Tibial nerve (tissue), 4 donors: ENCODE results near the gene KCNK6. TPM values are rescaled to one million over a fixed set of nuclear protein-coding genes. Genes with fewer than 3 reads are reported as not detected.
"Not testable (repeated sequence)": the region's sequence is repeated elsewhere in the genome, so short reads cannot be mapped to it uniquely, and the experiment has no call there.

ENCODE experiments used
- DNase-seq, 2 donors: peaks; one replicate each; pipeline ENCODE4 v3.0.0-alpha.2; 2019; ENCODE audit warnings: low spot score in 2 of 2
- H3K27ac ChIP-seq, 4 donors: fragments of 200-600 bp; sonication (generic) in 3 of 4; one replicate each; pipeline ENCODE4 v1.5.1; 2017 to 2019; ENCODE audit warnings: mild to moderate bottlenecking in 1 of 4
- H3K27me3 ChIP-seq, 2 donors: fragments of 200-600 bp; sonication (generic) in 1 of 2; one replicate each; pipeline versions ENCODE4 v1.5.1 to v1.6.0; 2017 to 2019
- H3K36me3 ChIP-seq, 3 donors: fragments of 200-600 bp; sonication (generic); one replicate each; pipeline ENCODE4 v1.5.1; 2018 to 2019
- H3K4me1 ChIP-seq, 4 donors: fragments of 200-600 bp; sonication (generic) in 3 of 4; one replicate each; pipeline ENCODE4 v1.5.1; 2017 to 2019
- H3K4me3 ChIP-seq, 4 donors: fragments of 200-600 bp; sonication (generic) in 3 of 4; one replicate each; pipeline ENCODE4 v1.5.1; 2017 to 2019; ENCODE audit warnings: mild to moderate bottlenecking in 1 of 4, moderate library complexity in 1 of 4
- H3K9me3 ChIP-seq, 4 donors: fragments of 200-600 bp; sonication (generic) in 3 of 4; one replicate each; pipeline ENCODE4 v1.5.1; 2017 to 2019
- EP300 ChIP-seq, 2 donors: sonication (generic); formaldehyde crosslinking; IDR thresholded peaks; one replicate each; pipeline ENCODE4 v1.6.1; 2017; ENCODE audit warnings: antibody characterized with exemption in 2 of 2, mild to moderate bottlenecking in 1 of 2
- POLR2A ChIP-seq, 2 donors: fragments of 450-650 bp; IDR thresholded peaks; one replicate each; pipeline ENCODE4 v1.6.1; 2017; ENCODE audit warnings: antibody characterized with exemption in 2 of 2, mild to moderate bottlenecking in 2 of 2, moderate library complexity in 2 of 2
- WGBS, 2 donors: methylation state at CpG; one replicate each; pipeline ENCODE4 v1.1.5; 2018; 5-methylcytosine and 5-hydroxymethylcytosine counted together
- total RNA-seq, 4 donors: library from RNA; depleted of rRNA; stranded (reverse); fragments of >200 nt; gene quantifications; one replicate each; pipeline ENCODE4 v1.1.0, GENCODE V29; 2016
- TF ChIP-seq, protein P1 (sequence below), 5 experiments: fragments of 200-600 bp in 3 of 5; fragments of 450-650 bp in 2 of 5; sonication (generic) in 3 of 5; IDR thresholded peaks; one replicate each; pipeline ENCODE4 v1.5.1; 2016 to 2019; ENCODE audit warnings: antibody characterized with exemption in 5 of 5, mild to moderate bottlenecking in 3 of 5, moderate library complexity in 2 of 5

Gene KCNK6
- total RNA-seq, 4 donors from 2014 or later = 2.6 to 5.4 (median 3.3) TPM

GRCh38 chr19:38361633-38362075 lies 42.0 kb downstream of the KCNK6 start:
- Histone ChIP-seq H3K27ac (peak overlapping the region in 1 of 4 donors; percentile 17), H3K36me3 (no peaks in the 10 kb centered on the region), H3K4me3 (peak overlapping the region; percentile 22 to 59 (median 41)), H3K4me1 (peaks cover 0 to 22% (median 13%) of the 10 kb centered on the region in 4 donors), H3K9me3 (no peaks in the 10 kb centered on the region), H3K27me3 (peaks cover 0 to 82% of the 10 kb centered on the region in 2 donors)
- TF ChIP-seq, protein P1, sequence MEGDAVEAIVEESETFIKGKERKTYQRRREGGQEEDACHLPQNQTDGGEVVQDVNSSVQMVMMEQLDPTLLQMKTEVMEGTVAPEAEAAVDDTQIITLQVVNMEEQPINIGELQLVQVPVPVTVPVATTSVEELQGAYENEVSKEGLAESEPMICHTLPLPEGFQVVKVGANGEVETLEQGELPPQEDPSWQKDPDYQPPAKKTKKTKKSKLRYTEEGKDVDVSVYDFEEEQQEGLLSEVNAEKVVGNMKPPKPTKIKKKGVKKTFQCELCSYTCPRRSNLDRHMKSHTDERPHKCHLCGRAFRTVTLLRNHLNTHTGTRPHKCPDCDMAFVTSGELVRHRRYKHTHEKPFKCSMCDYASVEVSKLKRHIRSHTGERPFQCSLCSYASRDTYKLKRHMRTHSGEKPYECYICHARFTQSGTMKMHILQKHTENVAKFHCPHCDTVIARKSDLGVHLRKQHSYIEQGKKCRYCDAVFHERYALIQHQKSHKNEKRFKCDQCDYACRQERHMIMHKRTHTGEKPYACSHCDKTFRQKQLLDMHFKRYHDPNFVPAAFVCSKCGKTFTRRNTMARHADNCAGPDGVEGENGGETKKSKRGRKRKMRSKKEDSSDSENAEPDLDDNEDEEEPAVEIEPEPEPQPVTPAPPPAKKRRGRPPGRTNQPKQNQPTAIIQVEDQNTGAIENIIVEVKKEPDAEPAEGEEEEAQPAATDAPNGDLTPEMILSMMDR (IDR thresholded peaks at IDR 0.05) = peak in 1 of 5 experiments; percentile 18
- no peak for TF ChIP-seq POLR2A (IDR thresholded peaks at IDR 0.05)
- no peak for TF ChIP-seq EP300 (IDR thresholded peaks at IDR 0.05)
- DNase-seq = peak; percentile 19 to 22
- 0 to 1% methylated on average over 24 to 36 of the region's 37 CpGs for WGBS, 2 donors

DNA sequence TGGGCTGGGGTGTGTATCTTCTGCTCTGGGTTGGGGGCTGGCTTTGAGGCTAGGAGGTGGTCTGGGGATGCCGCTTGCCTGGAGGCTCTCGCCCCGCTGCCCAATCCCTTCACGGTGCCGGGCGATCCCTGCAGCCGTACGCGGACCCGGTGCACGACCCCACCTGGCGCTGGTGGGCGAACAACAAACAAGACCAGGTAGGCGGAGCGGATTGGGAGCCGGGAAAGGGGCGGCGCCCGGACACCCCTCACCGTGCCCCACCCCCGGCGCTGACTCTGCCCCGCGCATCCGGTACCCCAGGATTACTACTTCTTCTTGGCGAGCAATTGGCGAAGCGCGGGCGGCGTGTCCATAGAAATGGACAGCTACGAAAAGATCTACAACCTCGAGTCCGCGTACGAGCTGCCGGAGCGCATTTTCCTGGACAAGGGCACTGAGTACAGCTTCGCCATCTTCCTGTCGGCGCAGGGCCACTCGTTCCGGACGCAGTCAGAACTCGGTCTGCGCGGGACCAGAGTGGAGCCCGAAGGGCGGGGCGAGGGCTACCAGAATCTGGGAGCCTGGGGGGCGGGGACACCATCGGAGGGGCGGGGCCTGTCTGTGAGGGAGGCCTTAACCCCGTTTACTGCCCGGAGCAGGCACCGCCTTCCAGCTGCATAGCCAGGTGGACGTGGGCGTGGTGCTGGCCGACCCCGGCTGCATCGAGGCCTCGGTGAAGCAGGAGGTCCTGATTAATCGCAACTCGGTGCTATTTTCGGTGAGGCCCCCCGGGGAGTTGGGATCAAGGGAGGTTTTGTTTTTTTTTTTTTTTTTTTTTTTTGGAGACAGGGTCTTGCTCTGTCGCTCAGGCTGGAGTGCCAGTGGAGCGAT lies 42.7 kb downstream of the KCNK6 start:
- Histone ChIP-seq H3K27me3 (peaks cover 0 to 84% of the 10 kb centered on the region in 2 donors), H3K4me1 (peaks cover 0 to 22% (median 13%) of the 10 kb centered on the region in 4 donors), H3K36me3 (no peaks in the 10 kb centered on the region), H3K9me3 (no peaks in the 10 kb centered on the region), H3K4me3 (peak overlapping the region; percentile 22 to 59 (median 41)), H3K27ac (peak overlapping the region in 1 of 4 donors; percentile 17)
- peak; percentile 43 to 59 for DNase-seq
- TF ChIP-seq EP300 (IDR thresholded peaks at IDR 0.05) = no peak
- no peak for TF ChIP-seq POLR2A (IDR thresholded peaks at IDR 0.05)
- TF ChIP-seq, protein P1 (IDR thresholded peaks at IDR 0.05) = no peak
- 2% methylated on average over 48 to 57 of the region's 68 CpGs for WGBS, 2 donors

DNA sequence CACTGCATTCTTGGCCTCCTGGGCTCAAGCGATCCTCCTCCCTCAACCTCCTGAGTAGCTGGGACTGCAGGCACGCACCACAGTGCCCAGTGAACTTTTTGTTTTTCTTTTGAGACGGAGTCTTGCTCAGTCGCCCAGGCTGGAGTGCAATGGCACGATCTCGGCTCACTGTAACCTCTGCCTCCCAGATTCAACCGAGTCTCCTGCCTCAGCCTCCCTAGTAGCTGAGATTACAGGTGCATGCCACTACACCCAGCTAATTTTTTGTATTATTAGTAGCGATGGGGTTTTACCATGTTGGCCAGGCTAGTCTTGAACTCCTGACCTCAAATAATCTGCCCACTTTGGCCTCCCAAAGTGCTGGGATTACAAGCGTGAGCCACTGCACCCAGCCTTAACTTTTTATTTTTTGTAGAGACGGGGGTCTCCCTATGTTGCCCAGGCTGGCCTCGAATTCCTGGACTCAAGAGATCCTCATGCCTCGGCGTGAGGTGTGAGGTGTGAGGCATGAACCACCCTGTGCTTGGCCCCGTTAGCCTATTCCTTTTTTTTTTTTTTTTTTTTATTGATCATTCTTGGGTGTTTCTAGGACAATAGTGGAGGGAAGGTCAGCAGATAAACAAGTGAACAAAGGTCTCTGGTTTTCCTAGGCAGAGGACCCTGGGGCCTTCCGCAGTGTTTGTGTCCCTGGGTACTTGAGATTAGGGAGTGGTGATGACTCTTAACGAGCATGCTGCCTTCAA lies 43.5 kb downstream of the KCNK6 start:
- not testable (repeated sequence) for H3K36me3 ChIP-seq, DNase-seq, H3K27ac ChIP-seq, H3K9me3 ChIP-seq
- WGBS, 2 donors = 72 to 74% methylated on average over 14 to 15 of the region's 16 CpGs
- H3K4me3 ChIP-seq = peak overlapping the region in 1 of 4 donors; percentile 59
- H3K4me1 ChIP-seq = peaks cover 0 to 22% (median 13%) of the 10 kb centered on the region in 4 donors
- peaks cover 0 to 92% of the 10 kb centered on the region in 2 donors for H3K27me3 ChIP-seq

GRCh38 chr19:38367041-38367440 lies 47.4 kb downstream of the KCNK6 start:
- Histone ChIP-seq H3K4me1 (peaks cover 0 to 12% (median 10%) of the 10 kb centered on the region in 4 donors), H3K4me3 (no peak overlapping the region), H3K27me3 (peaks cover 0 to 63% of the 10 kb centered on the region in 2 donors), H3K27ac (no peak overlapping the region), H3K9me3 (no peaks in the 10 kb centered on the region), H3K36me3 (no peaks in the 10 kb centered on the region)
- WGBS, 2 donors = 48 to 55% methylated on average over 12 of the region's 12 CpGs
- TF ChIP-seq EP300 (IDR thresholded peaks at IDR 0.05) (no peak), POLR2A (IDR thresholded peaks at IDR 0.05) (no peak)
- TF ChIP-seq, protein P1 (IDR thresholded peaks at IDR 0.05) = no peak
- no peak for DNase-seq

GRCh38 chr19:38369584-38369983 lies 49.9 kb downstream of the KCNK6 start:
- no peak overlapping the region for H3K4me3 ChIP-seq
- H3K36me3 ChIP-seq = no peaks in the 10 kb centered on the region
- TF ChIP-seq POLR2A (IDR thresholded peaks at IDR 0.05) (no peak), EP300 (IDR thresholded peaks at IDR 0.05) (no peak)
- TF ChIP-seq, protein P1 (IDR thresholded peaks at IDR 0.05) = no peak
- H3K9me3 ChIP-seq = no peaks in the 10 kb centered on the region
- peaks cover 0 to 40% of the 10 kb centered on the region in 2 donors for H3K27me3 ChIP-seq
- no peak overlapping the region for H3K27ac ChIP-seq
- H3K4me1 ChIP-seq = no peaks in the 10 kb centered on the region
- DNase-seq = no peak
- 85 to 89% methylated on average over 2 of the region's 2 CpGs for WGBS, 2 donors
